Immature natural killer cell (primary cell): ENCODE results near the gene ITPR1. TPM values are rescaled to one million over a fixed set of nuclear protein-coding genes. Genes with fewer than 3 reads are reported as not detected.

Experiments
- DNase-seq, 3 donors: peaks; one replicate each; pipeline ENCODE4 v3.0.0; 2022; ENCODE audit warnings: mixed read lengths in 1 of 3
- H3K27ac Mint-ChIP-seq, 6 donors: one replicate each; pipeline ENCODE4 v1.8.0; 2020; ENCODE audit warnings: mixed read lengths in 6 of 6, mild to moderate bottlenecking in 5 of 6, inconsistent platforms in 4 of 6, moderate library complexity in 3 of 6
- H3K27me3 Mint-ChIP-seq, 3 donors: one replicate each; pipeline ENCODE4 v1.8.0; 2020 to 2021; ENCODE audit warnings: low read depth in 3 of 3, mild to moderate bottlenecking in 3 of 3, mixed read lengths in 3 of 3, moderate library complexity in 3 of 3, inconsistent platforms in 1 of 3
- H3K36me3 Mint-ChIP-seq, 3 donors: one replicate each; pipeline ENCODE4 v1.8.0; 2020; ENCODE audit warnings: mixed read lengths in 3 of 3, inconsistent platforms in 2 of 3, mild to moderate bottlenecking in 2 of 3
- H3K4me1 Mint-ChIP-seq, 2 donors: one replicate each; pipeline ENCODE4 v1.8.0; 2020; ENCODE audit warnings: inconsistent platforms in 2 of 2, mild to moderate bottlenecking in 2 of 2, mixed read lengths in 2 of 2, moderate library complexity in 1 of 2
- H3K4me3 Mint-ChIP-seq, 5 donors: one replicate each; pipeline ENCODE4 v1.8.0; 2020; ENCODE audit warnings: mild to moderate bottlenecking in 5 of 5, mixed read lengths in 5 of 5, inconsistent platforms in 3 of 5, moderate library complexity in 3 of 5
- H3K9me3 Mint-ChIP-seq, 6 donors: one replicate each; pipeline ENCODE4 v1.8.0; 2020; ENCODE audit warnings: mild to moderate bottlenecking in 6 of 6, mixed read lengths in 6 of 6, inconsistent platforms in 4 of 6, moderate library complexity in 3 of 6
- polyA plus RNA-seq, 3 donors: library from polyadenylated mRNA; unstranded; fragments of 300-500 nt; fragmentation: Illumina TruSeq; gene quantifications; one replicate each; pipeline ENCODE4 v1.2.3, GENCODE V29; 2021

ITPR1 gene
- polyA plus RNA-seq, 3 donors from 2014 or later, result 3.0 to 14.7 (median 7.6) TPM

- DNase-seq, result no peak
- Mint-ChIP-seq H3K36me3 (peaks cover 26 to 42% (median 34%) of the 10 kb centered on the region in 3 donors), H3K27me3 (peaks cover 9 to 13% (median 11%) of the 10 kb centered on the region in 3 donors), H3K27ac (peak overlapping the region; percentile 86 to 99 (median 98)), H3K4me1 (peaks cover 39 to 41% of the 10 kb centered on the region in 2 donors), H3K4me3 (no peak overlapping the region), H3K9me3 (no peaks in the 10 kb centered on the region)
Measured at GRCh38 chr3:4818986-4819693, 326.0 kb downstream of the ITPR1 start.

GRCh38 chr3:4819746-4820145 lies 326.6 kb downstream of the ITPR1 start:
- no peak overlapping the region for H3K4me3 Mint-ChIP-seq
- H3K36me3 Mint-ChIP-seq, result peaks cover 26 to 44% (median 34%) of the 10 kb centered on the region in 3 donors
- peak overlapping the region; percentile 86 to 99 (median 98) for H3K27ac Mint-ChIP-seq
- peaks cover 42 to 44% of the 10 kb centered on the region in 2 donors for H3K4me1 Mint-ChIP-seq
- no peak for DNase-seq
- no peaks in the 10 kb centered on the region for H3K9me3 Mint-ChIP-seq
- H3K27me3 Mint-ChIP-seq, result peaks cover 9 to 13% (median 11%) of the 10 kb centered on the region in 3 donors

- DNase-seq, result no peak
- Mint-ChIP-seq H3K4me3 (no peak overlapping the region), H3K4me1 (peaks cover 43 to 44% of the 10 kb centered on the region in 2 donors), H3K27ac (peak overlapping the region; percentile 94 to 99 (median 98)), H3K36me3 (peaks cover 20 to 38% (median 33%) of the 10 kb centered on the region in 3 donors), H3K27me3 (peaks cover 9 to 14% (median 13%) of the 10 kb centered on the region in 3 donors), H3K9me3 (no peaks in the 10 kb centered on the region)
Measured at GRCh38 chr3:4820296-4821121, 327.4 kb downstream of the ITPR1 start.

GRCh38 chr3:4821338-4821737 lies 328.2 kb downstream of the ITPR1 start:
- Mint-ChIP-seq H3K36me3 (peaks cover 20 to 38% (median 35%) of the 10 kb centered on the region in 3 donors), H3K4me1 (peaks cover 50% of the 10 kb centered on the region in 2 donors), H3K9me3 (no peaks in the 10 kb centered on the region), H3K27ac (peak overlapping the region; percentile 94 to 99 (median 98)), H3K4me3 (peak overlapping the region in 1 of 5 donors; percentile 8), H3K27me3 (peaks cover 9 to 17% (median 13%) of the 10 kb centered on the region in 3 donors)
- DNase-seq, result no peak

GRCh38 chr3:4821975-4822374 lies 328.8 kb downstream of the ITPR1 start:
- Mint-ChIP-seq H3K9me3 (no peaks in the 10 kb centered on the region), H3K27me3 (peaks cover 9 to 17% (median 13%) of the 10 kb centered on the region in 3 donors), H3K36me3 (peaks cover 17 to 38% (median 35%) of the 10 kb centered on the region in 3 donors), H3K4me1 (peaks cover 56% of the 10 kb centered on the region in 2 donors), H3K27ac (peak overlapping the region; percentile 94 to 99 (median 98)), H3K4me3 (peak overlapping the region; percentile 70 to 81 (median 78))
- DNase-seq, result peak; percentile 92 to 93 (median 92)

- Mint-ChIP-seq H3K27me3 (peaks cover 9 to 20% (median 13%) of the 10 kb centered on the region in 3 donors), H3K27ac (peak overlapping the region; percentile 94 to 99 (median 98)), H3K4me3 (peak overlapping the region; percentile 70 to 81 (median 78)), H3K36me3 (peaks cover 16 to 38% (median 30%) of the 10 kb centered on the region in 3 donors), H3K4me1 (peaks cover 62% of the 10 kb centered on the region in 2 donors), H3K9me3 (no peaks in the 10 kb centered on the region)
- no peak for DNase-seq
Measured at GRCh38 chr3:4822568-4822967, 329.4 kb downstream of the ITPR1 start.

- peaks cover 70 to 71% of the 10 kb centered on the region in 2 donors for H3K4me1 Mint-ChIP-seq
- peaks cover 9 to 31% (median 22%) of the 10 kb centered on the region in 3 donors for H3K36me3 Mint-ChIP-seq
Measured at GRCh38 chr3:4823385-4823784, 330.2 kb downstream of the ITPR1 start.

GRCh38 chr3:4823986-4824925 lies 331.1 kb downstream of the ITPR1 start:
- no peak for DNase-seq
- H3K36me3 Mint-ChIP-seq, result peaks cover 5 to 28% (median 16%) of the 10 kb centered on the region in 3 donors
- H3K4me1 Mint-ChIP-seq, result peaks cover 78 to 79% of the 10 kb centered on the region in 2 donors
- peaks cover 9 to 20% (median 13%) of the 10 kb centered on the region in 3 donors for H3K27me3 Mint-ChIP-seq
- H3K4me3 Mint-ChIP-seq, result no peak overlapping the region
- H3K27ac Mint-ChIP-seq, result peak overlapping the region in 5 of 6 donors; percentile 53 to 99 (median 86)
- H3K9me3 Mint-ChIP-seq, result no peaks in the 10 kb centered on the region

More at GRCh38 chr3:4823385-4823784, 330.2 kb downstream of the ITPR1 start:
- Mint-ChIP-seq H3K9me3 (no peaks in the 10 kb centered on the region), H3K4me3 (peak overlapping the region in 2 of 5 donors; percentile 19 to 36), H3K27ac (peak overlapping the region; percentile 86 to 99 (median 98)), H3K27me3 (peaks cover 9 to 20% (median 13%) of the 10 kb centered on the region in 3 donors)
- DNase-seq, result no peak

- peaks cover 9 to 20% (median 17%) of the 10 kb centered on the region in 3 donors for H3K27me3 Mint-ChIP-seq
- H3K36me3 Mint-ChIP-seq, result peaks cover 5 to 28% (median 16%) of the 10 kb centered on the region in 3 donors
- peak overlapping the region in 5 of 6 donors; percentile 53 to 97 (median 81) for H3K27ac Mint-ChIP-seq
- no peaks in the 10 kb centered on the region for H3K9me3 Mint-ChIP-seq
- H3K4me1 Mint-ChIP-seq, result peaks cover 82 to 86% of the 10 kb centered on the region in 2 donors
- no peak for DNase-seq
- peak overlapping the region in 3 of 5 donors; percentile 34 to 79 (median 62) for H3K4me3 Mint-ChIP-seq
Measured at GRCh38 chr3:4824926-4825325, 331.8 kb downstream of the ITPR1 start.

GRCh38 chr3:4825436-4826236 lies 332.5 kb downstream of the ITPR1 start:
- Mint-ChIP-seq H3K9me3 (no peaks in the 10 kb centered on the region), H3K27me3 (peaks cover 9 to 23% (median 18%) of the 10 kb centered on the region in 3 donors), H3K4me3 (peak overlapping the region; percentile 54 to 79 (median 62)), H3K27ac (peak overlapping the region in 5 of 6 donors; percentile 53 to 97 (median 81)), H3K36me3 (peaks cover 5 to 28% (median 16%) of the 10 kb centered on the region in 3 donors), H3K4me1 (peaks cover 88 to 90% of the 10 kb centered on the region in 2 donors)
- DNase-seq, result no peak

- Mint-ChIP-seq H3K27ac (peak overlapping the region in 4 of 6 donors; percentile 53 to 97 (median 84)), H3K4me3 (peak overlapping the region in 4 of 5 donors; percentile 33 to 70 (median 54)), H3K4me1 (peaks cover 89 to 94% of the 10 kb centered on the region in 2 donors), H3K27me3 (peaks cover 14 to 29% (median 27%) of the 10 kb centered on the region in 3 donors), H3K9me3 (peaks cover 0 to 4% (median 0%) of the 10 kb centered on the region in 6 donors), H3K36me3 (peaks cover 5 to 28% (median 16%) of the 10 kb centered on the region in 3 donors)
- no peak for DNase-seq
Measured at GRCh38 chr3:4826237-4827100, 333.3 kb downstream of the ITPR1 start.
